GM23248 (cell line): Measurements from ENCODE around the gene APBA1.

Experiments
- EZH2 ChIP-seq: fragments of 200-600 bp; sonication (generic); IDR thresholded peaks from 2 replicates; pipeline ENCODE4 v1.6.1; 2018; ENCODE audit warnings: antibody characterized with exemption, mild to moderate bottlenecking; ENCODE audit not compliant: insufficient read depth, poor library complexity, severe bottlenecking
- EZH2phosphoT487 ChIP-seq: fragments of 200-600 bp; sonication (generic); IDR thresholded peaks from 2 replicates; pipeline ENCODE4 v1.6.1; 2018; ENCODE audit warnings: antibody characterized with exemption, moderate library complexity, mild to moderate bottlenecking, low read depth; ENCODE audit not compliant: insufficient read depth

GRCh38 chr9:69715096-69715495 is 42.9 kb upstream of the APBA1 start:
- TF ChIP-seq EZH2phosphoT487 (no peak), EZH2 (no peak)
